K562 (cell line): Measurements from ENCODE around the gene COL23A1. TPM values are rescaled to one million over a fixed set of nuclear protein-coding genes. Genes with fewer than 3 reads are reported as not detected.

Source experiments
- ATAC-seq: fragments of 200-7000 bp; cut with Tn5 transposase; 3 replicates; pipeline ENCODE4 v1.9.1; 2020; ENCODE audit warnings: moderate library complexity
- BruUV-seq: library from RNA; stranded (reverse); fragments of 400-500 nt; replicated peaks from 2 replicates; lab custom pipeline; 2021; lab: Mats Ljungman, UMichigan
- CTCF ChIA-PET: fragments of 300-600 bp; formaldehyde crosslinking; extraction: SDS; loops from one replicate; lab custom pipeline; 2021; ENCODE audit warnings: low intra/inter-chr PET ratio; lab: Yijun Ruan, JAX
- POLR2A ChIA-PET: fragments of 300-600, 350-650 bp; sonication (Branson Sonifier 250); formaldehyde crosslinking; extraction: SDS; loops from one replicate; lab custom pipeline; 2021; ENCODE audit warnings: antibody characterized with exemption, inconsistent platforms; lab: Yijun Ruan, JAX
- DNase-seq, 4 experiments: peaks; one replicate each; pipeline versions ENCODE4 v3.0.0 to v3.0.0-alpha.2; 2011 to 2018; ENCODE audit warnings: low spot score in 3 of 4, mixed read lengths in 3 of 4; ENCODE audit errors: extremely low read depth in 1 of 4
- FAIRE-seq: peaks from 2 replicates; lab custom pipeline; 2011; peaks lifted over from hg19 to GRCh38; lab: Jason Lieb, UNC
- H2AFZ ChIP-seq: 2 replicates; pipeline ENCODE4 v1.6.0; 2011; ENCODE audit warnings: low read depth, low read length, control low read depth, inconsistent platforms
- H3K27ac ChIP-seq: fragments of 200-600 bp; 3 replicates; pipeline ENCODE4 v1.8.0; 2011; ENCODE audit warnings: low read depth, mild to moderate bottlenecking, control low read depth, inconsistent platforms, low read length, moderate library complexity, mixed read lengths; ENCODE audit errors: extremely low read depth
- H3K27me3 ChIP-seq, 2 experiments: fragments of 300-600 bp in 1 of 2; 2 replicates in 1 of 2; 3 replicates in 1 of 2; pipeline versions ENCODE4 v1.6.0 to v1.8.0; 2011; ENCODE audit warnings: inconsistent platforms in 2 of 2, low read length in 2 of 2, mild to moderate bottlenecking in 1 of 2, mixed read lengths in 1 of 2, moderate library complexity in 1 of 2; ENCODE audit not compliant: control insufficient read depth in 2 of 2, insufficient read depth in 2 of 2
- H3K36me3 ChIP-seq: fragments of 300-600 bp; 3 replicates; pipeline ENCODE4 v1.8.0; 2011; ENCODE audit warnings: mild to moderate bottlenecking, low read length, inconsistent platforms; ENCODE audit not compliant: control insufficient read depth, insufficient read depth
- H3K4me1 ChIP-seq, 2 experiments: fragments of 200-600 bp in 1 of 2; replicated peaks in 1 of 2; 2 replicates in 1 of 2; 3 replicates in 1 of 2; pipeline versions ENCODE4 v1.5.1 to v1.8.0; 2011; ENCODE audit warnings: inconsistent platforms in 2 of 2, low read length in 2 of 2, mild to moderate bottlenecking in 1 of 2, mixed read lengths in 1 of 2, moderate library complexity in 1 of 2; ENCODE audit not compliant: control insufficient read depth in 2 of 2, insufficient read depth in 2 of 2
- H3K4me2 ChIP-seq: 2 replicates; pipeline ENCODE4 v1.6.1; 2011; ENCODE audit warnings: low read length, control low read depth, inconsistent platforms, mixed read lengths; ENCODE audit not compliant: insufficient read depth
- H3K4me3 ChIP-seq: fragments of 200-600 bp; sonication (generic), shearing (Covaris generic); 2 replicates; pipeline ENCODE4 v1.5.1; 2016; ENCODE audit warnings: control low read depth, inconsistent platforms
- H3K79me2 ChIP-seq: fragments of 200-600 bp; 3 replicates; pipeline ENCODE4 v1.8.0; 2011; ENCODE audit warnings: low read length, inconsistent platforms; ENCODE audit not compliant: control insufficient read depth, insufficient read depth
- H3K9ac ChIP-seq, 2 experiments: 2 replicates each; pipeline versions ENCODE4 v1.6.0 to v1.6.1; 2011; ENCODE audit warnings: low read depth in 2 of 2, low read length in 2 of 2, control low read depth in 1 of 2, inconsistent platforms in 1 of 2, mild to moderate bottlenecking in 1 of 2, mixed read lengths in 1 of 2; ENCODE audit not compliant: insufficient read depth in 1 of 2
- H3K9me1 ChIP-seq: one replicate; pipeline ENCODE4 v1.6.0; 2011; ENCODE audit warnings: inconsistent platforms, mild to moderate bottlenecking, low read length, moderate library complexity; ENCODE audit not compliant: control insufficient read depth, insufficient read depth
- H3K9me3 ChIP-seq: replicated peaks from 2 replicates; pipeline ENCODE4 v1.5.1; 2011; ENCODE audit warnings: low read depth, low read length, inconsistent platforms; ENCODE audit not compliant: control insufficient read depth, insufficient read depth
- H4K20me1 ChIP-seq: replicated peaks from 2 replicates; pipeline ENCODE4 v1.6.1; 2011; ENCODE audit warnings: low read length, inconsistent platforms, mixed read lengths; ENCODE audit not compliant: control insufficient read depth, insufficient read depth
- MAFG ChIP-seq: fragments of 450-650 bp; conservative IDR thresholded peaks from 2 replicates; pipeline ENCODE4 v1.6.1; 2016; ENCODE audit warnings: missing genetic modification characterization, missing compliant biosample characterization
- MTA2 ChIP-seq: fragments of 450-650 bp; IDR thresholded peaks from 2 replicates; pipeline ENCODE4 v1.6.1; 2016; ENCODE audit warnings: low read depth
- SMAD3 ChIP-seq: fragments of 450-650 bp; formaldehyde crosslinking; conservative IDR thresholded peaks from 2 replicates; pipeline ENCODE4 v1.4.0; 2020; ENCODE audit warnings: mild to moderate bottlenecking
- SRSF3 ChIP-seq: fragments of 200-400 bp; formaldehyde crosslinking; IDR thresholded peaks from 2 replicates; pipeline ENCODE4 v1.6.1; 2016; ENCODE audit warnings: mild to moderate bottlenecking, low read length, moderate library complexity; ENCODE audit not compliant: insufficient read depth
- TOE1 ChIP-seq, 2 experiments: fragments of 450-650 bp in 1 of 2; sonication (generic) in 1 of 2; formaldehyde crosslinking in 1 of 2; IDR thresholded peaks; 2 replicates each; pipeline versions ENCODE4 v1.7.1 to v1.8.0; 2016 to 2022; ENCODE audit warnings: borderline replicate concordance in 2 of 2, mild to moderate bottlenecking in 2 of 2, antibody characterized with exemption in 1 of 2, inconsistent platforms in 1 of 2, low read depth in 1 of 2, missing genetic modification reagents in 1 of 2, moderate library complexity in 1 of 2
- WGBS: fragments of 100-300 bp; shearing (Covaris generic); methylation state at CpG from one replicate; pipeline ENCODE4 v1.1.6; 2016; ENCODE audit warnings: low coverage, mixed read lengths; ENCODE audit not compliant: insufficient coverage; ENCODE audit errors: missing lambda C conversion rate; 5-methylcytosine and 5-hydroxymethylcytosine counted together
- in situ Hi-C: fragments of 300-500 bp; cut with MboI; formaldehyde crosslinking; loops from 4 replicates; pipeline ENCODE4 v1.15.0; 2018; ENCODE audit warnings: inconsistent platforms, mixed read lengths
- intact Hi-C: fragments of 100-400 bp; cut with micrococcal nuclease; formaldehyde crosslinking; loops from 2 replicates; pipeline ENCODE4 v1.14.2; 2022
- polyA plus RNA-seq, 8 experiments: library from polyadenylated mRNA; depleted of rRNA in 4 of 8; stranded (reverse) in 5 of 8; unstranded in 3 of 8; fragments of >200 nt; fragmentation: Nextera tagmentation in 2 of 8; fragmentation: Illumina TruSeq in 1 of 8; extraction: Ambion mirVana in 2 of 8; extraction: Trizol in 1 of 8; gene quantifications; 2 replicates each; pipeline versions ENCODE4 v1.2.1 to v1.2.3, GENCODE V29; 2011 to 2014; ENCODE audit warnings: inconsistent platforms in 1 of 8, missing spikeins in 1 of 8
- total RNA-seq, 7 experiments: library from RNA; depleted of rRNA in 6 of 7; stranded (reverse); fragments of >200 nt in 6 of 7; fragmentation: Illumina TruSeq in 2 of 7; extraction: Trizol in 2 of 7; gene quantifications; 2 replicates each; pipeline versions ENCODE4 v1.2.1 to v1.2.3, GENCODE V29; 2011 to 2021; ENCODE audit warnings: low replicate concordance in 1 of 7
- TF ChIP-seq, protein P1 (sequence below): sonication (generic); IDR thresholded peaks from 2 replicates; pipeline ENCODE4 v1.6.1; 2016
- TF ChIP-seq, protein P2 (sequence below): sonication (generic); formaldehyde crosslinking; IDR thresholded peaks from 2 replicates; pipeline ENCODE4 v1.8.0; 2022; ENCODE audit warnings: mild to moderate bottlenecking, low read depth, missing genetic modification reagents

The COL23A1 gene
- total and polyA plus RNA-seq, 9 of the 15 experiments (the other 6 are each of a cell fraction or from before 2014, with no cell fraction given), result 0.09 TPM; not detected in 8

DNA sequence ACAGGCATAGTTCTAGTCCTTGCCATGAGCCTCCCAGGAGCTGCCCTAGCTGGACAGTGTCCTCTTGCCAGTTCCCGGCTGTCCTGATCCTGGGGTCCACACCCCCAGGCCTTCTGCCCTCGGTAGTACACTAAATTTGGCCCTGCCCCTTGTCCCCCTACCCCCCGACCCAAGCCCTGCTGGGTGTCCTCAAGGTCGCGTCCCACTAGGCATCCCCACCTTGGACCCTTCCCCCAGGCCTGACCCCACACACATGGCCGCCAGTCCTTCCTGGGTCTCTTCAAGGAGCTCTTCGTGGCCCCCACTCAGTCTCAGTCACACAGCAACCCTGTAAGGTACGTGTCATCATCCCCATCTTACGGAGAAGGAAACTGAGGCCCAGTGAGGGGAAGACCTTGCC lies 317.6 kb downstream of the COL23A1 start:
- H3K9me1 ChIP-seq, result no peaks in the 10 kb centered on the region
- H3K36me3 ChIP-seq, result no peaks in the 10 kb centered on the region
- POLR2A ChIA-PET, result no interaction called here
- H3K27ac ChIP-seq, result no peak overlapping the region
- DNase-seq (no peak), ATAC-seq (no peak), FAIRE-seq (no peak)
- BruUV-seq, result no TSS peak
- peaks cover 0 to 6% of the 10 kb centered on the region in 2 experiments; a peak in 1 of 5 replicates for H3K4me1 ChIP-seq
- intact Hi-C loops, result no loop called here
- CTCF ChIA-PET, result no interaction called here
- no peak overlapping the region for H3K9ac ChIP-seq
- H3K9me3 ChIP-seq, result peaks cover 4% of the 10 kb centered on the region; the same call in 1 of the 2 replicates
- TF ChIP-seq MAFG (tag) (no peak), SMAD3 (CRISPR knock-in tag) (no peak), SRSF3 (no peak), TOE1 (IDR thresholded peaks at IDR 0.05; ENCODE audit: borderline replicate concordance) (no peak), TOE1 (CRISPR knock-in tag; IDR thresholded peaks at IDR 0.05; ENCODE audit: borderline replicate concordance, low read depth) (no peak), MTA2 (no peak)
- TF ChIP-seq, protein P1, sequence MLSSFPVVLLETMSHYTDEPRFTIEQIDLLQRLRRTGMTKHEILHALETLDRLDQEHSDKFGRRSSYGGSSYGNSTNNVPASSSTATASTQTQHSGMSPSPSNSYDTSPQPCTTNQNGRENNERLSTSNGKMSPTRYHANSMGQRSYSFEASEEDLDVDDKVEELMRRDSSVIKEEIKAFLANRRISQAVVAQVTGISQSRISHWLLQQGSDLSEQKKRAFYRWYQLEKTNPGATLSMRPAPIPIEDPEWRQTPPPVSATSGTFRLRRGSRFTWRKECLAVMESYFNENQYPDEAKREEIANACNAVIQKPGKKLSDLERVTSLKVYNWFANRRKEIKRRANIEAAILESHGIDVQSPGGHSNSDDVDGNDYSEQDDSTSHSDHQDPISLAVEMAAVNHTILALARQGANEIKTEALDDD, result no peak
- TF ChIP-seq, protein P2, sequence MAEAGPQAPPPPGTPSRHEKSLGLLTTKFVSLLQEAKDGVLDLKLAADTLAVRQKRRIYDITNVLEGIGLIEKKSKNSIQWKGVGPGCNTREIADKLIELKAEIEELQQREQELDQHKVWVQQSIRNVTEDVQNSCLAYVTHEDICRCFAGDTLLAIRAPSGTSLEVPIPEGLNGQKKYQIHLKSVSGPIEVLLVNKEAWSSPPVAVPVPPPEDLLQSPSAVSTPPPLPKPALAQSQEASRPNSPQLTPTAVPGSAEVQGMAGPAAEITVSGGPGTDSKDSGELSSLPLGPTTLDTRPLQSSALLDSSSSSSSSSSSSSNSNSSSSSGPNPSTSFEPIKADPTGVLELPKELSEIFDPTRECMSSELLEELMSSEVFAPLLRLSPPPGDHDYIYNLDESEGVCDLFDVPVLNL (CRISPR knock-in tag), result no peak
- 5% methylated on average over 6 of the region's 9 CpGs for WGBS
- H3K4me2 ChIP-seq, result no peak overlapping the region
- H3K27me3 ChIP-seq, result peaks cover 24 to 88% of the 10 kb centered on the region in 2 experiments; a peak in 4 of 5 replicates
- H3K4me3 ChIP-seq, result no peak overlapping the region
- H2AFZ ChIP-seq, result no peak overlapping the region
- H3K79me2 ChIP-seq, result no peaks in the 10 kb centered on the region
- in situ Hi-C loops, result no loop called here
- no peaks in the 10 kb centered on the region for H4K20me1 ChIP-seq
